Upper lobe of left lung (tissue), 6 donors: ENCODE data around the gene MOCS1. TPM values are rescaled to one million over a fixed set of nuclear protein-coding genes. Genes with fewer than 3 reads are reported as not detected.

Experiments used
- ATAC-seq, 2 donors: fragments of 200-7000 bp; cut with Tn5 transposase; one replicate each; pipeline ENCODE4 v1.9.1; 2022; ENCODE audit warnings: mild to moderate bottlenecking in 2 of 2, moderate library complexity in 2 of 2; ENCODE audit not compliant: low FRiP score in 2 of 2
- DNase-seq, 2 donors: peaks; one replicate each; pipeline ENCODE4 v3.0.0-alpha.2; 2019 to 2020
- H3K27ac ChIP-seq, 4 donors: fragments of 200-600 bp; sonication (generic); one replicate each; pipeline ENCODE4 v1.5.1; 2016 to 2019
- H3K27me3 ChIP-seq, 4 donors: fragments of 200-600 bp; sonication (generic); one replicate each; pipeline ENCODE4 v1.5.1; 2017 to 2019
- H3K36me3 ChIP-seq, 4 donors: fragments of 200-600 bp; sonication (generic); one replicate each; pipeline ENCODE4 v1.5.1; 2016 to 2019
- H3K4me1 ChIP-seq, 4 donors: fragments of 200-600 bp; sonication (generic); one replicate each; pipeline ENCODE4 v1.5.1; 2018 to 2019
- H3K4me3 ChIP-seq, 4 donors: fragments of 200-600 bp; sonication (generic); one replicate each; pipeline ENCODE4 v1.5.1; 2017 to 2019; ENCODE audit warnings: mild to moderate bottlenecking in 2 of 4, moderate library complexity in 1 of 4
- H3K9me3 ChIP-seq, 4 donors: fragments of 200-600 bp; sonication (generic); one replicate each; pipeline ENCODE4 v1.5.1; 2018 to 2019
- CTCF ChIP-seq, 6 experiments: fragments of 450-650 bp in 4 of 6; fragments of 200-600 bp in 2 of 6; sonication (generic) in 2 of 6; IDR thresholded peaks; one replicate each; pipeline ENCODE4 v1.5.1; 2016 to 2019; ENCODE audit warnings: antibody characterized with exemption in 6 of 6
- EP300 ChIP-seq, 4 donors: sonication (generic); formaldehyde crosslinking; IDR thresholded peaks; one replicate each; pipeline ENCODE4 v1.5.1; 2017; ENCODE audit warnings: antibody characterized with exemption in 4 of 4, control low read depth in 2 of 4
- POLR2A ChIP-seq, 4 donors: fragments of 450-650 bp; IDR thresholded peaks; one replicate each; pipeline ENCODE4 v1.5.1; 2016 to 2017; ENCODE audit warnings: antibody characterized with exemption in 4 of 4, mild to moderate bottlenecking in 2 of 4
- POLR2AphosphoS5 ChIP-seq, 2 donors: sonication (generic); formaldehyde crosslinking; IDR thresholded peaks; one replicate each; pipeline ENCODE4 v1.5.1; 2017; ENCODE audit warnings: antibody characterized with exemption in 2 of 2
- WGBS, 2 donors: methylation state at CpG; one replicate each; pipeline ENCODE4 v1.1.5; 2017 to 2018; 5-methylcytosine and 5-hydroxymethylcytosine counted together
- total RNA-seq, 6 donors: library from RNA; depleted of rRNA in 4 of 6; stranded (reverse); fragments of >200 nt in 4 of 6; gene quantifications; one replicate each; pipeline versions ENCODE4 v1.1.0 to v1.2.1, GENCODE V29; 2016 to 2021
- donor health status: DM: no; HTN: no; CAD: no; lungs with moderate emphysema.
- donor health status: DM: no; HTN: yes; CAD: no; lungs with severe emphysema.

Gene MOCS1
- total RNA-seq, 6 donors from 2014 or later, result 15.0 to 49.2 (median 26.3) TPM

DNA sequence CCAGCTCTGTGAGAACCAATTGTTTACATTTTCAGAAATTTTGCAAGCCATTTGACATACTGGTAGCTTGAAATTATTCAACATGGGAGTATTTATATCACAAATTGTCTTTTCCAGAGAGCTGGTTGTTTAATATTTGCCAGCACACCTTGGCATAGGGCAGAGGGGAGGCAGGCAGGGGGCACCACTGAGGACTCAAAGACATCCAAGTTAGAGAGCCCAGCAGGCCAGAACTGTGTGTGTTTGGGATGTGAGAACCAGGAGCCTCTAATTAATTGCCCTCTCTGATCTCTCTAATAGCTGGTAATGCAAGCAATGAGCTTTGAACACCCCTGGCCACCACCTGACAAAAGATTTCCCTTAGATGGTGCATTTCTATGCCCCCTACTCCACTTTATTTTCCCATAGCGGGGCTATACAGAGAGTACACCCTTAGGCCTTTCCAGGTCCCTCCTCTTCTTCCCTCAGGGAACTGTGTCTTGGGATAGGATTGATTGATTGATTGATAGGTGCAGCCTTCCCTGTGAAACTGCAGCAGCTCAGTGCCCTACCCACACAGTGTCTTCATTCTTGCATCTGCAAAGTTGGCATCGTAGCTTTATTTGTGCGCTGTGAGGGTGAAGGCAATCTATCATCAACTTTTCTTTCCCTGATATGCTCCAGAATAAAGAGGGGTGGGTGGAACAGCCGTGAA, 29.2 kb downstream of the MOCS1 start:
- no peak for ATAC-seq
- no peaks in the 10 kb centered on the region for H3K4me1 ChIP-seq
- peaks cover under 1 to 42% (median 19%) of the 10 kb centered on the region in 4 donors for H3K36me3 ChIP-seq
- no peak overlapping the region for H3K4me3 ChIP-seq
- no peak for TF ChIP-seq POLR2A (IDR thresholded peaks at IDR 0.05)
- no peak for TF ChIP-seq POLR2AphosphoS5 (IDR thresholded peaks at IDR 0.05)
- TF ChIP-seq EP300 (IDR thresholded peaks at IDR 0.05), result no peak
- TF ChIP-seq CTCF (IDR thresholded peaks at IDR 0.05), result no peak
- no peaks in the 10 kb centered on the region for H3K9me3 ChIP-seq
- no peaks in the 10 kb centered on the region for H3K27me3 ChIP-seq
- 63 to 75% methylated on average over 4 of the region's 4 CpGs for WGBS, 2 donors
- H3K27ac ChIP-seq, result no peak overlapping the region
- DNase-seq, result no peak

DNA sequence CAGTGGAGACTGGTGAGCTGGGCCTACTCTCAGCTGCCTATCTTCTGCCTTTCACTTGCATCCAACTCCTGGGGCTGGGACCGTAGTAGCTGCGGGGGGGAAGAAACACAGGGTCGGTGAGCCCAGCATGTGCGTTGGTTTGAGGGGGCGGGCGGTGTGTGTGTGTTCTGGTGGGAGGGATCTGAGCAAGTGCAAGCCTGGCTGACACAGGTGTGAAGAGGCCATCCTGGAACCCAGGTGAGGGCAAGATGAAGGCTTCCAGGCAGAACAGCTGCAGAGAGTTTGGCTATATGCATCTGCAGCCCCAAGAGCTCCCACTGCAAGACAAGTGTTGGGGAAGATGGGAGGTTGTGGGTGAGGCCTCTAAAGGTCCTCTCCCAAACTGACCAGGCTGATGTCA, 30.6 kb downstream of the MOCS1 start:
- no peak for DNase-seq
- 90 to 93% methylated on average over 6 of the region's 6 CpGs for WGBS, 2 donors
- TF ChIP-seq EP300 (IDR thresholded peaks at IDR 0.05) (no peak), CTCF (IDR thresholded peaks at IDR 0.05) (no peak), POLR2A (IDR thresholded peaks at IDR 0.05) (no peak), POLR2AphosphoS5 (IDR thresholded peaks at IDR 0.05) (no peak)

DNA sequence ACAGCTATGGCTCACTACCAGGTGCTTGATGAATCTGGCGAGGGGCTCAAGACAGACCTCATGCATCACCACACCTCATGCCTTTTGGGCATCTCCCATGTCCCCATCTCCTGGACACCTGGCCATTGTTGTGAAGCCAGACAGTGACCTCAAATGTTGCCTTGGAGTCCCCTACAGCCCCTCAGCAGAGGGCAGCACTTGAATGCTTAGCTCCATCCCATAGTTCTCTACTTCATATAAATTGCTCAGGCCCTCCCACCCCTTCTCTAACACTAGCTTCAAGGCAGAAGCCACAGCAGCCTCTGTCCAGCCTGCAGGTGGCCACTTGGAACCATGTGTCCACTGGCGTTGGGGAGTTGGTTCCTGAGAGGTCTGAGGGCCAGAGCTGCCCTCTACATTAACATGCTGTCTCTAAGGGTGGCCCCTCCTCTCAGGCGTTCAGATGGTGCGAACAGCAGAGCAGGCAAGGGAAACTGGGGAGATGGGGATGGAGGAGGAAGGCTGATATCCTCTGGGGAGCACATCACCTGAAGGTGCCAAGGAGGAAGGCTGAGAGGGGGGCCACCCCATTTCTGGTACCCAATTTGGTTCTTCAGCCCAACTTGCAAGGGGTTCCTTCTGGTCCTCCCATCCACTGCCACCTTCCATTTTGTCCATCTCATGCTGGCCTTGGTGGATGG, 31.3 kb downstream of the MOCS1 start:
- H3K4me1 ChIP-seq, result no peaks in the 10 kb centered on the region
- no peak overlapping the region for H3K4me3 ChIP-seq
- no peak for TF ChIP-seq POLR2A (IDR thresholded peaks at IDR 0.05)
- TF ChIP-seq CTCF (IDR thresholded peaks at IDR 0.05), result no peak
- TF ChIP-seq EP300 (IDR thresholded peaks at IDR 0.05), result no peak
- no peak for TF ChIP-seq POLR2AphosphoS5 (IDR thresholded peaks at IDR 0.05)
- DNase-seq (no peak), ATAC-seq (no peak)
- H3K9me3 ChIP-seq, result no peaks in the 10 kb centered on the region
- peaks cover 4 to 37% (median 14%) of the 10 kb centered on the region in 4 donors for H3K36me3 ChIP-seq
- H3K27ac ChIP-seq, result no peak overlapping the region
- WGBS, 2 donors, result 86 to 95% methylated on average over 4 of the region's 4 CpGs
- no peaks in the 10 kb centered on the region for H3K27me3 ChIP-seq

More for the DNA sequence above, 30.6 kb downstream of the MOCS1 start:
- Histone ChIP-seq H3K27ac (no peak overlapping the region), H3K27me3 (no peaks in the 10 kb centered on the region), H3K4me1 (no peaks in the 10 kb centered on the region), H3K36me3 (peaks cover 4 to 39% (median 14%) of the 10 kb centered on the region in 4 donors), H3K4me3 (no peak overlapping the region), H3K9me3 (no peaks in the 10 kb centered on the region)
- no peak for ATAC-seq

GRCh38 chr6:39902136-39902535, 32.1 kb downstream of the MOCS1 start:
- Histone ChIP-seq H3K4me1 (no peaks in the 10 kb centered on the region), H3K36me3 (peaks cover 5 to 40% (median 14%) of the 10 kb centered on the region in 4 donors), H3K27ac (no peak overlapping the region), H3K4me3 (no peak overlapping the region), H3K27me3 (no peaks in the 10 kb centered on the region), H3K9me3 (no peaks in the 10 kb centered on the region)
- DNase-seq, result no peak
- TF ChIP-seq CTCF (IDR thresholded peaks at IDR 0.05) (no peak), POLR2A (IDR thresholded peaks at IDR 0.05) (no peak), POLR2AphosphoS5 (IDR thresholded peaks at IDR 0.05) (no peak), EP300 (IDR thresholded peaks at IDR 0.05) (no peak)
- ATAC-seq, result no peak
- 90 to 96% methylated on average over 2 of the region's 2 CpGs for WGBS, 2 donors
